ENCODE data around the gene USP46.

Gene USP46

GRCh38 chr4:52574036-52574435, 85.1 kb downstream of the USP46 start:
- Histone ChIP-seq H3K4me3 (replicated peaks; ENCODE audit: insufficient read depth, low read length) (no peak overlapping the region), H3K27ac (replicated peaks) (no peak overlapping the region), H3K27me3 (ENCODE audit: insufficient read depth, poor library complexity, severe bottlenecking) (peaks cover 2% of the 10 kb centered on the region)
- TF ChIP-seq CTCF (IDR thresholded peaks at IDR 0.05; ENCODE audit: insufficient read depth, low read length) (no peak), REST (IDR thresholded peaks at IDR 0.05; ENCODE audit: insufficient replicate concordance, low read depth) (no peak), GABPA (IDR thresholded peaks at IDR 0.05; ENCODE audit: low read depth) (no peak), SPI1 (IDR thresholded peaks at IDR 0.05; ENCODE audit: borderline replicate concordance, low read depth) (no peak), POLR2AphosphoS5 (IDR thresholded peaks at IDR 0.05; ENCODE audit: low read depth) (no peak)
- no peak for DNase-seq (ENCODE audit: low read depth in 1 of 2, low spot score in 1 of 2)

GRCh38 chr4:52573551-52573950, 85.5 kb downstream of the USP46 start:
- no peak overlapping the region for H3K27ac ChIP-seq (replicated peaks)
- no peak overlapping the region for H3K4me3 ChIP-seq (replicated peaks; ENCODE audit: insufficient read depth, low read length)
- TF ChIP-seq CTCF (IDR thresholded peaks at IDR 0.05; ENCODE audit: insufficient read depth, low read length) = no peak
- no peak for TF ChIP-seq REST (IDR thresholded peaks at IDR 0.05; ENCODE audit: insufficient replicate concordance, low read depth)
- no peak for TF ChIP-seq GABPA (IDR thresholded peaks at IDR 0.05; ENCODE audit: low read depth)
- TF ChIP-seq POLR2AphosphoS5 (IDR thresholded peaks at IDR 0.05; ENCODE audit: low read depth) = no peak
- TF ChIP-seq SPI1 (IDR thresholded peaks at IDR 0.05; ENCODE audit: borderline replicate concordance, low read depth) = no peak
- DNase-seq (ENCODE audit: low read depth in 1 of 2, low spot score in 1 of 2) = no peak
- H3K27me3 ChIP-seq (ENCODE audit: insufficient read depth, poor library complexity, severe bottlenecking) = peaks cover 2% of the 10 kb centered on the region

GRCh38 chr4:52572936-52573485, 86.1 kb downstream of the USP46 start:
- Histone ChIP-seq H3K27me3 (ENCODE audit: insufficient read depth, poor library complexity, severe bottlenecking) (peaks cover 2% of the 10 kb centered on the region), H3K4me3 (replicated peaks; ENCODE audit: insufficient read depth, low read length) (no peak overlapping the region), H3K27ac (replicated peaks) (no peak overlapping the region)
- no peak for DNase-seq (ENCODE audit: low read depth in 1 of 2, low spot score in 1 of 2)
- TF ChIP-seq POLR2AphosphoS5 (IDR thresholded peaks at IDR 0.05; ENCODE audit: low read depth) = no peak
- TF ChIP-seq CTCF (IDR thresholded peaks at IDR 0.05; ENCODE audit: insufficient read depth, low read length) = no peak
- TF ChIP-seq REST (IDR thresholded peaks at IDR 0.05; ENCODE audit: insufficient replicate concordance, low read depth) = no peak
- no peak for TF ChIP-seq GABPA (IDR thresholded peaks at IDR 0.05; ENCODE audit: low read depth)
- no peak for TF ChIP-seq SPI1 (IDR thresholded peaks at IDR 0.05; ENCODE audit: borderline replicate concordance, low read depth)

Data from HL-60 (cell line).